Measurements from ENCODE around the gene TBC1D23.

DNA sequence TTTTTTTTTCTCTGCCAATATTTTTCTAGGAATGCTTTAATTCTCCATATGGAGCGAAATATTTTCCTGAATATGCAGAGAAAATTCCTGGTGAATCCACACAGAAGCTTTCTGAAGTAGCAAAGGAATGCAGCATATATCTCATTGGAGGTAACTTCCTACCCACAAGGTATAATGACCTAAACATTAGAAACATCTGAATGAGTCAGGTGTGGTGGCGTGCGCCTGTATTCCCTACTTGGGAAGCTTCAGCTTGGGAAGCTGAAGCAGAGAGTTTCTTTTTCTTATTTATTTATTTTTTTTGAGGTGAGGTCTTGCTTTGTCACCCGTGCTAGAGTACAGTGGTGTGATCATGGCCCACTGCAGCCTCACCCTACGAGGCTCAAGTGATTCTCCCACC lies 79.0 kb downstream of the TBC1D23 start:
- TF ChIP-seq, protein P1, sequence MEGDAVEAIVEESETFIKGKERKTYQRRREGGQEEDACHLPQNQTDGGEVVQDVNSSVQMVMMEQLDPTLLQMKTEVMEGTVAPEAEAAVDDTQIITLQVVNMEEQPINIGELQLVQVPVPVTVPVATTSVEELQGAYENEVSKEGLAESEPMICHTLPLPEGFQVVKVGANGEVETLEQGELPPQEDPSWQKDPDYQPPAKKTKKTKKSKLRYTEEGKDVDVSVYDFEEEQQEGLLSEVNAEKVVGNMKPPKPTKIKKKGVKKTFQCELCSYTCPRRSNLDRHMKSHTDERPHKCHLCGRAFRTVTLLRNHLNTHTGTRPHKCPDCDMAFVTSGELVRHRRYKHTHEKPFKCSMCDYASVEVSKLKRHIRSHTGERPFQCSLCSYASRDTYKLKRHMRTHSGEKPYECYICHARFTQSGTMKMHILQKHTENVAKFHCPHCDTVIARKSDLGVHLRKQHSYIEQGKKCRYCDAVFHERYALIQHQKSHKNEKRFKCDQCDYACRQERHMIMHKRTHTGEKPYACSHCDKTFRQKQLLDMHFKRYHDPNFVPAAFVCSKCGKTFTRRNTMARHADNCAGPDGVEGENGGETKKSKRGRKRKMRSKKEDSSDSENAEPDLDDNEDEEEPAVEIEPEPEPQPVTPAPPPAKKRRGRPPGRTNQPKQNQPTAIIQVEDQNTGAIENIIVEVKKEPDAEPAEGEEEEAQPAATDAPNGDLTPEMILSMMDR (IDR thresholded peaks at IDR 0.05) = no peak
- no peak for TF ChIP-seq ZFX (IDR thresholded peaks at IDR 0.05; ENCODE audit: borderline replicate concordance)
